Nucleus accumbens (tissue), 56 donors: Measurements from ENCODE around the gene NOS1AP.
"Not testable (repeated sequence)": the region's sequence is repeated elsewhere in the genome, so short reads cannot be mapped to it uniquely, and the experiment has no call there.

Experiments used
- DNase-seq, 56 donors: peaks; one replicate each; lab custom pipeline; 2025; lab: John Stamatoyannopoulos, UW

Gene NOS1AP

DNA sequence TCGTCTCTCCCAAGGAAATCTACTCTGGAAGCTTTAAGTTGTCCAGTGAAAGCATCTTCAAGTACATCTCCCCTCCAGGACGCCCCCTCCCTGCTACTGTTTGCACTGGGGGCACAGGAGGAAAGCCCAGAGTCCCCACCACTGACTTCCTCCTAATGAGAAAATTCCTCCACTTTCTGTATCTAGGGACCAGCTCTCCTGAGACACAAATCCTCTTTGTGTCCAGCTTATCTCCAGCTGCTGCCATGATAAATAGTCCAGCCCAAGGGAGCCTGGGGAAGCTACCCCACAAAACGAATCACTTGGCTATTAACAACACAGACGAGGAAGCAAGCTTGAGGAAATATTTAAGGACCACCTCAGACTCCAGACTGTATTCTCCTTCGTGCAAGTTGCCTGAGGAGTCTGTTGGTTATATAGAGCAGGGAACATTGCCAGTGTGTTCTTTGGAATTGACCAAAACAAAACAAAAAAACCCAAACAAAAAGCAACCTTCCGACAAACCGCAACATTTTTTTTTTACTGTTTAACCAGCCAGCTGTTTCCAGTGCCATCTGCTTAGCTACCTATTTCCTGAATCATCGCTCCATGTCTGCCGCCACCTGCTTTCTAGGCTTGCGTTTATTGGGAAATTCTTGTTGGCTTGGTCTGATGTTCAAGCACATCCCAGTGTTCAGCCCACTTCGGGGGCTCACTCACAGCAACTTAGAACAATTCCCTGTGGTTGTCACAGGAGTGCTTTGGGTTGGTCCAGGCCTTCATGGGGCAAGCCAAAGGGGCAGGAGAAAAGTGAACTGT lies 319.7 kb downstream of the NOS1AP start:
- no peak for DNase-seq

DNA sequence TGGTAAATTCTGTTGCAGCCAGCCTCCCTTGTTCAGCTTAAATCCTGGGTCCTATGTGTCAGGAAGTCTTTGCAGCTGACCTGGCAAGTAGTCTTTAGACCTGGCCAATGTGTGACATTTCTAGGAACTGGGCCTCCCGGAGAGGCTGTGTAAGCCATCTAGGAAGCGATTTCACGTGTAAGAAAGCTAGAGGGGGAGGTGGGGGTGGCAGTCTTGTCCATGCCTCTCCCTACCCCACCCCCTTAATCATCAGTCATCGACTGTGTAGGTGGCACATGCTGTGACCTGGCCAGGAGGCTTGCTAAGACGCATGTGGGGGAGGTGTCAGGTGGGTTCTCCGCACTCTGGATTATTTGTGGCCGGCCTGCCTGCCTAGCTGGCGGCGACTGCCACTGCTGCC lies 320.5 kb downstream of the NOS1AP start:
- DNase-seq = no peak

DNA sequence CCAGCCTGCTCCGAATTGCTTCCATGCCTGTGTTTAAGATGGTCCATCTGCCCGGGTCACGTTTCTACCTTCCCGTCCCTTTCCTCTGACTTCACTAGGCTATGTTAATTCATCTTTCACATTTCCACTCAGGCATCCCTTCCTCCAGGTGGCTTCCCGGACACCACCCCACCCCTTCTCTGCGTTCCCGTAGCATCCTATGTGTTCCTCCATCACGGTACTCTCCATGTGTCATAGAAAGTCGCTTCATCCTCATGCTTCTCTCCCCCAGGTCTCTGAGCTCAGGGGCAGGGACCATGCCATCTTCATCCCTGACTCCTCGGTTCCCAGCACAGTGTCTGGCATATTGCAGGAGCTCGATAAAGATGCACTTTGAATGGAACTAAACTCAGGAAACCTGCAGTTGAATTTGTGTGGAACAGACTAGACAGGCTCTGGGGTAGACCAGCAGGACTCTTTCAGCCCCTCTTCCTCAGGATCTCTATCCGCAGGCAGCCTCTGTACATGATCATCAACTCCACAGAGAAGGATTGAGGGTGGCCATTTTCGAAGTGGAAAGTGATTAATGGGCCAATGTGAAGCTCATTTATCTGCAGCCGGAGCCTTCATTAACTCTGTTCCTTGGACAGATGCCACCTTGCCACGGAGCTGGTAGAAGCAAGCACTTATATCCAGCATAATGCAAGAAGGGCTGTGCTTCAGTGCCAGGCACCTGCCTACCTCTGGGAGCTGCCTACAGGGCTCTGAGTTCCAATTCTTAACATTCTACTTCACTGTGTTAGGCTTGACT lies 321.1 kb downstream of the NOS1AP start:
- no peak for DNase-seq

GRCh38 chr1:162391790-162392563 lies 322.5 kb downstream of the NOS1AP start:
- DNase-seq = peak in 11 of 56 donors; percentile 3 to 42 (median 4)

- DNase-seq = no peak
Observed at GRCh38 chr1:162396201-162396906, 326.9 kb downstream of the NOS1AP start.

GRCh38 chr1:162397039-162397448 lies 327.6 kb downstream of the NOS1AP start:
- DNase-seq = no peak

DNA sequence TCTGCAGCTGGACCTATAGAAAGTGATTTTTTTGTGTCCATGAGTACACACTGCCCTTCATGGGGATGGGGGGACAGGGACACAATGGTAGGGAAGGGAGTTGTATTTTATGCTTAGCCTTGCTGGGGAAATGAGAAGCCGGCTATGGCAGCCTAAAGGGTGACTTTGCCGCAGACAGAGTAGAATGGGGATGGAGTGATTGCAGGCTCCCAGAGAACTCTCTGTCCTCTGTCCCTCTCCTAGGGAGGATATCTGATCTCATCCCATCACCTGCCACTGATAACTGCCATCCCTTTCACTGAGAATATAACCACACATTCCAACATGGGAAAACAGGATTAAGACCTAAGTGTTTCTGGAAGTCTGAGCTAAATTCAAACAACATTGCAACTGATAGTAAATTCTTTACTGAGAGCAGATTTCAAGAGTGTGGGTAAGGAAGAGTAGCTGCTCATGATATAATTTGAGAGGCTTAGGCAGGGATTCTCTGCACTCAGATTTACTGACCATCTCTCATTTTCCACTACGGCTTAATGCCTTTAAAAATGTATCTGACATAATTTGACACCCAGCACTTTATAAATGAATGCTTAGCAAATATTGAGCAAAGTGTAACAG lies 328.6 kb downstream of the NOS1AP start:
- DNase-seq = no peak

DNA sequence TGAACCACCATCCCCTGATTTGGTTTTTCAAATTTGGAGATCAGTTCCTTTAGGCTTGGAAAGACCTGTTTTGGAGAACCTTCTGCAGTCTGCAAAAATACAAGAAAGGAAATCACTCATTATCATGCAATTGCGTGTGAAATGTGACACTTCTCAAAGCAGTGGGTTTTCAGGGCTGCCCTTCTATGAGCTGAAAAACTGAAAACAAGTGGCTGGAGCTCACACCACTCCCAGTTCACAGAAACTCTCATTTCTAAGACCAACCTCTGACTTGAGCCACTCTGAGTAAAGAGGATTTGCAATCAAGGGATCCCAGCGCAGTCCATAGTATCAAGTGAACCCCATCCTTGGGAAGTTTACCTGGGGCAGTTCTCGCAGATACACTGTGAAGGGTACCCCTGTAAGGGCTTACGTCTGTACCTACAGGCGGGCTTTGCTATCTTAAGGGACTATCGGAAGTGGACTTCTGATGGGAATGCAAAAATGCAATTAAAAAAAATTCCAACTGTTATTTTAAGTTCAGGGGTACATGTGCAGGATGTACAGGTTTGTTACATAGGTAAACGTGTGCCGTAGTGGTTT lies 329.6 kb downstream of the NOS1AP start:
- no peak for DNase-seq

DNA sequence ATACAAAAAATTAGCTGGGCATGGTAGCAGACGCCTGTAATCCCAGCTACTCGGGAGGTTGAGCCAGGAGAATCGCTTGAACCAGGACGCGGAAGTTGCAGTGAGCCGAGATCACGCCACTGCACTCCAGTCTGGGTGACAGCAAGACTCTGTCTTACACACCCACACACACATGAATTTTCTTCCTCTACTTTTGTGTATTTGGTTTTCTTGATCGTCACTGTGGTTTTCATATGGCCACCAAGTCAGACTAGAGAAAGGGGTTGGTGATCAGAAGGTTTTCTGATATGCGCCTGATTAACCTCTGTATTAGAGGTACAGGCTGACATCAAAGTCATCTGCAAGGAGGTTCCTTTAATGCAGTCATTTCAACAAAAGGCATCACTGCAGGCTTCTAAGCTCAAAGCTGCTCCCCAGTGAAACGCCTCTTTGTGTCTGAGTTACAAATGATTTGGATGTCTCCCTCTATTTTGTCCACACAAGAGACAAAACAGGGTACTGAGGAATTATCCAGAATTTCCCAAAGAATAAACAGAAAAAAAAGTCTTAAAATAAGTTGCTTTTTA lies 331.4 kb downstream of the NOS1AP start:
- no peak for DNase-seq

GRCh38 chr1:162404550-162405160 lies 335.2 kb downstream of the NOS1AP start:
- DNase-seq = no peak

GRCh38 chr1:162405800-162406199 lies 336.3 kb downstream of the NOS1AP start:
- DNase-seq = no peak

- no peak for DNase-seq
Observed at GRCh38 chr1:162406811-162407210, 337.3 kb downstream of the NOS1AP start.

- DNase-seq = no peak
Observed at GRCh38 chr1:162407539-162407938, 338.0 kb downstream of the NOS1AP start.

- DNase-seq = no peak
Observed at GRCh38 chr1:162412002-162412401, 342.5 kb downstream of the NOS1AP start, which contains the start of gene SH2D1B. Gene SH2D1B, minus strand, starts transcription at chr1:162412136. Its CDS starts 120 bp downstream, at chr1:162412016.

DNA sequence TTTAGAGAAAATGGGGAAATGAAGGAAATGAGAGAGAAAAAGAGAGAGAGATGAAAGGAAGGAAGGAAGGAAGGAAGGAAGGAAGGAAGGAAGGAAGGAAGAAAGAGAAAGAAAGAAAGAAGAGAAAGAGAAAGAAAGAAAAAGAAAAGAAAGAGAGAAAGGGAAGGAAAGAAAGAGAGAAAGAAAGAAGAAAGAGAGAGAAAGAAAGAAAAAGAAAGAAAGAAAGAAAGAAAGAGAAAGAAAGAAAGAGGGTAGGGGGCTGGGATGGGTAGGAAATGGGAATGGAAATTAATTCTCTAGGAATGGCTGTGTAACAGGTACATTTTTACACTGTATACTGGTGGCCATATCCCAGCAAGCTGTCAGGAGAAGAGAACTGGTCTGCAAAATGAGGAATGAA lies 346.7 kb downstream of the NOS1AP start:
- no peak for DNase-seq

- no peak for DNase-seq
Observed at GRCh38 chr1:162416909-162417308, 347.4 kb downstream of the NOS1AP start.

DNA sequence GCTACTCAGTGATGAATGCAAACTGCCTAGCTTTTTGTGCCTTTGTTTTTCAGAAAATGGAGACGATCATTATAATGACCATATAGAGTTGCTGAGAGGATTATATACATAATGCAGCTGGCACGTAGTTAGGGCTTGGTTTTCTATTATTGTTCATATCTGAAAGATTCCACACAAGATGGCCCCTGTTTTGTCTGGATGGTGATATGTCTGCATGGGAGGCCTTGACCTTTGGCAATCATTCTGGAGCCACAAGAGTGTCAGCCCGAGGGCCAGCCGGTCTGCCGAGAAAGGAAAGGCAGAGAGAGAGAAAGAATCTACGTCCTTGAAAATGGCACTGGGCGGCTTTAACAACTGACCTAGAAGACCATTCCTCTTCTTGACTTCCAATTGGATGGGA lies 348.2 kb downstream of the NOS1AP start:
- DNase-seq = no peak

DNA sequence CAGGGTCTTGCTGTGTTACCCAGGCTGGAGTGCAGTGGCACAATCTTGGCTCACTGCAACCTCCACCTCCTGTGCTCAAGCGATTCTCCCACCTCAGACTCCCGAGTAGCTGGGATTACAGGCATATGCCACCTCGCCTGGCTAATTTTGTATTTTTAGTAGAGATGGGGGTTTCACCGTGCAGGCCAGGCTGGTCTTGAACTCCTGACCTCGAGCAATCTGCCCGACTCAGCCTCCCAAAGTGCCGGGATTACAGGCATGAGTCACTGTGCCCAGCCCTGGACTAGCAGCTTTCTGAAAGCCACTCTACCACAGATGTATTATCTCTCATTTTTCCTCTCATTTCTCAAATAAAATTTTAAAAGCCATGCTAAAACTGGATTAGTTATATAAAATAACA lies 349.1 kb downstream of the NOS1AP start:
- not testable (repeated sequence) for DNase-seq
